ENCODE data around the gene DNAJB11.

The DNAJB11 gene

GRCh38 chr3:186614597-186615483, 44.3 kb downstream of the DNAJB11 start:
- peak; percentile 82 for ATAC-seq
- TF ChIP-seq ZC3H10 (CRISPR knock-in tag; IDR thresholded peaks at IDR 0.05) (no peak), CSRNP3 (CRISPR knock-in tag; IDR thresholded peaks at IDR 0.05) (no peak), TSHZ2 (CRISPR knock-in tag; IDR thresholded peaks at IDR 0.05) (no peak), ZFP30 (CRISPR knock-in tag; IDR thresholded peaks at IDR 0.05) (no peak), ZNF565 (CRISPR knock-in tag; conservative IDR thresholded peaks at IDR 0.05; ENCODE audit: low read depth) (no peak), PATZ1 (CRISPR knock-in tag; IDR thresholded peaks at IDR 0.05; ENCODE audit: borderline replicate concordance) (no peak), TCF4 (CRISPR knock-in tag; IDR thresholded peaks at IDR 0.05; ENCODE audit: borderline replicate concordance) (no peak), ISL1 (CRISPR knock-in tag; IDR thresholded peaks at IDR 0.05) (no peak), TOX (CRISPR knock-in tag; IDR thresholded peaks at IDR 0.05; ENCODE audit: borderline replicate concordance) (no peak), ZNF8 (CRISPR knock-in tag; IDR thresholded peaks at IDR 0.05) (no peak), ZFP3 (CRISPR knock-in tag; IDR thresholded peaks at IDR 0.05) (no peak), CSDC2 (CRISPR knock-in tag; IDR thresholded peaks at IDR 0.05) (no peak), OSR1 (CRISPR knock-in tag; IDR thresholded peaks at IDR 0.05) (no peak), ARNTL (CRISPR knock-in tag; IDR thresholded peaks at IDR 0.05; ENCODE audit: borderline replicate concordance, low read depth) (no peak), ZNF70 (CRISPR knock-in tag; IDR thresholded peaks at IDR 0.05) (no peak), CREB5 (CRISPR knock-in tag; IDR thresholded peaks at IDR 0.05; ENCODE audit: low read depth) (no peak), POU6F1 (CRISPR knock-in tag; IDR thresholded peaks at IDR 0.05; ENCODE audit: borderline replicate concordance, low read depth) (no peak), SNAI2 (CRISPR knock-in tag; IDR thresholded peaks at IDR 0.05) (no peak)

- no peak for TF ChIP-seq ZNF70 (CRISPR knock-in tag; IDR thresholded peaks at IDR 0.05)
- no peak for TF ChIP-seq PPARA (CRISPR knock-in tag; IDR thresholded peaks at IDR 0.05; ENCODE audit: borderline replicate concordance)
- TF ChIP-seq PATZ1 (CRISPR knock-in tag; IDR thresholded peaks at IDR 0.05; ENCODE audit: borderline replicate concordance) = no peak
- TF ChIP-seq CREB5 (CRISPR knock-in tag; IDR thresholded peaks at IDR 0.05; ENCODE audit: low read depth) = no peak
- no peak for TF ChIP-seq RARB (CRISPR knock-in tag; IDR thresholded peaks at IDR 0.05)
- no peak for TF ChIP-seq CSDC2 (CRISPR knock-in tag; IDR thresholded peaks at IDR 0.05)
- no peak for TF ChIP-seq ZNF8 (CRISPR knock-in tag; IDR thresholded peaks at IDR 0.05)
- no peak for TF ChIP-seq BACH2 (CRISPR knock-in tag; IDR thresholded peaks at IDR 0.05; ENCODE audit: borderline replicate concordance)
- TF ChIP-seq ARNTL (CRISPR knock-in tag; IDR thresholded peaks at IDR 0.05; ENCODE audit: borderline replicate concordance, low read depth) = no peak
- TF ChIP-seq ESRRG (CRISPR knock-in tag; IDR thresholded peaks at IDR 0.05) = no peak
- no peak for TF ChIP-seq ZC3H10 (CRISPR knock-in tag; IDR thresholded peaks at IDR 0.05)
- TF ChIP-seq GLIS3 (CRISPR knock-in tag; IDR thresholded peaks at IDR 0.05) = no peak
- no peak for TF ChIP-seq TCF4 (CRISPR knock-in tag; IDR thresholded peaks at IDR 0.05; ENCODE audit: borderline replicate concordance)
- no peak for TF ChIP-seq CSRNP3 (CRISPR knock-in tag; IDR thresholded peaks at IDR 0.05)
- TF ChIP-seq TOX (CRISPR knock-in tag; IDR thresholded peaks at IDR 0.05; ENCODE audit: borderline replicate concordance) = no peak
- TF ChIP-seq ZFP30 (CRISPR knock-in tag; IDR thresholded peaks at IDR 0.05) = no peak
- no peak for TF ChIP-seq OSR1 (CRISPR knock-in tag; IDR thresholded peaks at IDR 0.05)
- no peak for ATAC-seq
These were observed 45.7 kb downstream of the DNAJB11 start for GRCh38 chr3:186616299-186616617.

Measured in SK-N-SH treated with all-trans-retinoic acid at 6 μM for 48 hours (cell line).